ENCODE results near the gene CLEC2D.
"Not testable (repeated sequence)": the region's sequence is repeated elsewhere in the genome, so short reads cannot be mapped to it uniquely, and the experiment has no call there.

Gene CLEC2D

GRCh38 chr12:9694241-9694640 lies 24.7 kb downstream of the CLEC2D start:
- H3K9me3 ChIP-seq (ENCODE audit: insufficient read depth, low read length) = peaks cover 25% of the 10 kb centered on the region
- H3K9ac ChIP-seq (ENCODE audit: insufficient read length, low read depth) = no peak overlapping the region
- no peak for TF ChIP-seq SUZ12 (IDR thresholded peaks at IDR 0.05; ENCODE audit: extremely low read depth, insufficient read depth, insufficient read length)
- TF ChIP-seq ZNF274 (IDR thresholded peaks at IDR 0.05; ENCODE audit: low read depth, low read length) = no peak
- no peak for TF ChIP-seq YY1 (IDR thresholded peaks at IDR 0.05; ENCODE audit: insufficient read depth, insufficient read length)
- H3K36me3 ChIP-seq (ENCODE audit: insufficient read depth, insufficient read length, low read length) = peaks cover 16% of the 10 kb centered on the region
- no peaks in the 10 kb centered on the region for H3K27me3 ChIP-seq (ENCODE audit: insufficient read depth, insufficient read length)
- no peaks in the 10 kb centered on the region for H3K4me1 ChIP-seq (ENCODE audit: insufficient read depth, insufficient read length)
- H3K4me3 ChIP-seq (ENCODE audit: insufficient read length, low read depth) = no peak overlapping the region
- no peak for DNase-seq (ENCODE audit: low read depth, low spot score)

GRCh38 chr12:9695150-9695549 lies 25.6 kb downstream of the CLEC2D start:
- not testable (repeated sequence) for H3K27me3 ChIP-seq (ENCODE audit: insufficient read depth, insufficient read length); DNase-seq (ENCODE audit: low read depth, low spot score); H3K36me3 ChIP-seq (ENCODE audit: insufficient read depth, insufficient read length, low read length); H3K9ac ChIP-seq (ENCODE audit: insufficient read length, low read depth); H3K4me3 ChIP-seq (ENCODE audit: insufficient read length, low read depth); H3K4me1 ChIP-seq (ENCODE audit: insufficient read depth, insufficient read length)
- peaks cover 16% of the 10 kb centered on the region for H3K9me3 ChIP-seq (ENCODE audit: insufficient read depth, low read length)

- not testable (repeated sequence) for DNase-seq (ENCODE audit: low read depth, low spot score); H3K36me3 ChIP-seq (ENCODE audit: insufficient read depth, insufficient read length, low read length); H3K27me3 ChIP-seq (ENCODE audit: insufficient read depth, insufficient read length); H3K9ac ChIP-seq (ENCODE audit: insufficient read length, low read depth); H3K4me3 ChIP-seq (ENCODE audit: insufficient read length, low read depth); H3K4me1 ChIP-seq (ENCODE audit: insufficient read depth, insufficient read length)
- H3K9me3 ChIP-seq (ENCODE audit: insufficient read depth, low read length) = peaks cover 15% of the 10 kb centered on the region
Observed at GRCh38 chr12:9695661-9696060, 26.1 kb downstream of the CLEC2D start.

DNA sequence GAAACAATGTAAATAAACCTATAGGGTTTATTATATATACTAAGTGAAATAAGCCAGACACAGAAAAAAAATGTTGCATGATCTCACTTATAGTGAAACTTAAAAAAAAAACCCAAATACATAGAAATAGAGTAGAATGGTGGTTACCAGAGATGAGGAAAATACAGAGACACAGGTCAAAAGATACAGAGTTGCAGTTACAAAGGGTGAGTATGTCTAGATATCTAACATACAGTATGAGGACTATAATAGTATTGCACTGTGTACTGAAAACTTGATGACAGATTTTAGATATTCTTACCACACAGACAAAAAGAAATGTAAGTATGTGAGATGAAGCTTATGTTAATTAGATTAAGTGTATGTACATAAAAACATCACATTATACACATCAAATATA lies 28.1 kb downstream of the CLEC2D start:
- H3K36me3 ChIP-seq (ENCODE audit: insufficient read depth, insufficient read length, low read length) = peaks cover 6% of the 10 kb centered on the region
- TF ChIP-seq YY1 (IDR thresholded peaks at IDR 0.05; ENCODE audit: insufficient read depth, insufficient read length) (no peak), ZNF274 (IDR thresholded peaks at IDR 0.05; ENCODE audit: low read depth, low read length) (no peak), SUZ12 (IDR thresholded peaks at IDR 0.05; ENCODE audit: extremely low read depth, insufficient read depth, insufficient read length) (no peak)
- H3K4me1 ChIP-seq (ENCODE audit: insufficient read depth, insufficient read length) = no peaks in the 10 kb centered on the region
- no peaks in the 10 kb centered on the region for H3K27me3 ChIP-seq (ENCODE audit: insufficient read depth, insufficient read length)
- no peak for DNase-seq (ENCODE audit: low read depth, low spot score)
- no peak overlapping the region for H3K4me3 ChIP-seq (ENCODE audit: insufficient read length, low read depth)
- H3K9ac ChIP-seq (ENCODE audit: insufficient read length, low read depth) = no peak overlapping the region
- H3K9me3 ChIP-seq (ENCODE audit: insufficient read depth, low read length) = peaks cover 15% of the 10 kb centered on the region

DNA sequence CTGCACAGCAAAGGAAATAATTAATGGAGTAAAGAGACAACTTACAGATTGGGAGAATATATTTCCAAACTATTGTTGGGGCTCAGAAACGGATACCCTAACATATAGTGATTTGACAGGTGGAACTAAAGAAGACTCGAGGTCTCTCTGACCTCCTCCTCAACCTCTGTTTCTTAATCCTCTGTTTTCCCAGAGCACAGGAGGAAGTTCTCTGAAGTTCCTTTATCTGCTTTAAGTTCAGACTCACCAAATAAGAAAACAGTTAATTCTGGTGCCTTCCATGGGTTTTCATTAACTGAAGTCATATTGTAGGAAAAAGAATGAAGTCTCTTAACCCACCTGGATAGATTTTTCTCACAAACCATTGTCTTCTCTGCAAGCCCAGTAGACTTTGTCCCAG lies 29.2 kb downstream of the CLEC2D start:
- TF ChIP-seq YY1 (IDR thresholded peaks at IDR 0.05; ENCODE audit: insufficient read depth, insufficient read length) (no peak), ZNF274 (IDR thresholded peaks at IDR 0.05; ENCODE audit: low read depth, low read length) (no peak), SUZ12 (IDR thresholded peaks at IDR 0.05; ENCODE audit: extremely low read depth, insufficient read depth, insufficient read length) (no peak)
- no peak for DNase-seq (ENCODE audit: low read depth, low spot score)
- H3K36me3 ChIP-seq (ENCODE audit: insufficient read depth, insufficient read length, low read length) = no peaks in the 10 kb centered on the region
- no peaks in the 10 kb centered on the region for H3K4me1 ChIP-seq (ENCODE audit: insufficient read depth, insufficient read length)
- H3K4me3 ChIP-seq (ENCODE audit: insufficient read length, low read depth) = no peak overlapping the region
- H3K9me3 ChIP-seq (ENCODE audit: insufficient read depth, low read length) = peaks cover 15% of the 10 kb centered on the region
- H3K27me3 ChIP-seq (ENCODE audit: insufficient read depth, insufficient read length) = no peaks in the 10 kb centered on the region
- H3K9ac ChIP-seq (ENCODE audit: insufficient read length, low read depth) = no peak overlapping the region

DNA sequence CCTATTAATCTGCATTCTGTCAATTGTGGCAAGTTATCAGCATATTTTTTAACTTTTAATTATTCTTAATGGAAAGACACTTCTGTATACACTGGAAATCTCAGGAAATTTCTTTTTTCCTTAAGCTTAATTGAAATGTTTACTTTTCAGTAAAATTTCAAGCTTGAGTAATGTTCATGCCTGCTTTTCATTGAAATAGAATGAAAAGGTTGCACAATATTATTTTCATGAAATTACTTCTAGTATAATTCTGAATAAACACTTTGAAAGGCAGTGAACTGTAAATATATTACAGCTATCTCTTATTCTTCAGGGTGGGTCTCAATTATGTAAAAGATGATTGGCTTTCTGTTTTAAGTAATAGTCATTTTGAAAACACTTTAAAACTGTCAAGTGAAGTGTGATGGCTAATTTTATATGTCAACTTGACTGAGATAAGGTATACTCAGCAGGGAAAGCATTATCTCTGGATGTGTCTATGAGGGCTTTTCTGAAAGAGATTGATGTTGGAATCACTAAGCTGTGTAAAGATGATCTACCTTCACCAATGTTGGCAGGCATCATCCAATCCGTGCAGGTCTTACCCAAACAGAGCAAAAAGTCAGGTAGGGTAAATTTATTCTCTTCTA lies 29.9 kb downstream of the CLEC2D start:
- Histone ChIP-seq H3K4me3 (ENCODE audit: insufficient read length, low read depth) (no peak overlapping the region), H3K4me1 (ENCODE audit: insufficient read depth, insufficient read length) (no peaks in the 10 kb centered on the region), H3K27me3 (ENCODE audit: insufficient read depth, insufficient read length) (no peaks in the 10 kb centered on the region), H3K9me3 (ENCODE audit: insufficient read depth, low read length) (peaks cover 15% of the 10 kb centered on the region), H3K36me3 (ENCODE audit: insufficient read depth, insufficient read length, low read length) (no peaks in the 10 kb centered on the region), H3K9ac (ENCODE audit: insufficient read length, low read depth) (no peak overlapping the region)
- TF ChIP-seq ZNF274 (IDR thresholded peaks at IDR 0.05; ENCODE audit: low read depth, low read length) = no peak
- no peak for TF ChIP-seq SUZ12 (IDR thresholded peaks at IDR 0.05; ENCODE audit: extremely low read depth, insufficient read depth, insufficient read length)
- TF ChIP-seq YY1 (IDR thresholded peaks at IDR 0.05; ENCODE audit: insufficient read depth, insufficient read length) = no peak
- DNase-seq (ENCODE audit: low read depth, low spot score) = no peak

DNA sequence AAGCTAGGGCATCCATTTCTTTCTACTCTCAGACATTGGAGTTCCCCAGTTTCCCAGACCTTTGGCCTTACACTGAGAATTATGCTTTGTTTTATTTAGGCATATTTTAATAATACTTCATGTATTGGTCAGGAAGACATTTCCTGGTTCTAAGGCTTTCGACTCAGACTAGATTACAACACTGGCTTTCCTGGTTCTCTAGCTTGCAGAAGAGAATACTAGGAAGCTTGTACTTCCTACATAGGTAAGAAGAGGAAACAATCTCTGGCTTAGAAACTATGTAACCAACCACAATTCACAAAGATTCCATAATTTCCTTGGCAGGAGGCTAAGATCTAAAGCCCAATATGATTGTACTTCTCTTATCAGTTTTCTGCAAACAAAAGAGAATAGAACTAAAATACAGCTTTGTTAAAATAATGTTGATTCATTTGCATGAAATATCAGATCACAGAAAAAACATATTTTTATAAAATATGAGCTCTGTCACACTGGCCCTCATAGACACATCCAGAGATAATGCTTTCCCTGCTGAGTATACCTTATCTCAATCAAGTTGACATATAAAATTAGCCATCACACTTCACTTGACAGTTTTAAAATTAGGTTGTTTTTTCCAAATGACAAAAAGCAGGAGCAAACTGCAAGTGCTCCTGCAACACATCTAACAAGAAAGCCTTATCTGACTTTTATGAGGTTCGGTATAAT lies 30.5 kb downstream of the CLEC2D start:
- H3K4me1 ChIP-seq (ENCODE audit: insufficient read depth, insufficient read length) = no peaks in the 10 kb centered on the region
- TF ChIP-seq YY1 (IDR thresholded peaks at IDR 0.05; ENCODE audit: insufficient read depth, insufficient read length) (no peak), SUZ12 (IDR thresholded peaks at IDR 0.05; ENCODE audit: extremely low read depth, insufficient read depth, insufficient read length) (no peak), ZNF274 (IDR thresholded peaks at IDR 0.05; ENCODE audit: low read depth, low read length) (no peak)
- no peaks in the 10 kb centered on the region for H3K27me3 ChIP-seq (ENCODE audit: insufficient read depth, insufficient read length)
- H3K4me3 ChIP-seq (ENCODE audit: insufficient read length, low read depth) = no peak overlapping the region
- H3K9ac ChIP-seq (ENCODE audit: insufficient read length, low read depth) = no peak overlapping the region
- peaks cover 15% of the 10 kb centered on the region for H3K9me3 ChIP-seq (ENCODE audit: insufficient read depth, low read length)
- no peak for DNase-seq (ENCODE audit: low read depth, low spot score)
- H3K36me3 ChIP-seq (ENCODE audit: insufficient read depth, insufficient read length, low read length) = no peaks in the 10 kb centered on the region

Data from NT2/D1 (cell line).